Activated T-helper 1 cell treated with Interleukin-2 at 50 U/mL for 16 hours (primary cell): ENCODE data around the gene CEP19.

Source experiments
- DNase-seq: peaks from one replicate; pipeline ENCODE4 v3.0.0-alpha.2; 2020; ENCODE audit warnings: low read depth

Gene CEP19

GRCh38 chr3:196666001-196666867 lies 45.8 kb downstream of the CEP19 start:
- no peak for DNase-seq

- DNase-seq = no peak
Measured at GRCh38 chr3:196662711-196663571, 49.1 kb downstream of the CEP19 start.

DNA sequence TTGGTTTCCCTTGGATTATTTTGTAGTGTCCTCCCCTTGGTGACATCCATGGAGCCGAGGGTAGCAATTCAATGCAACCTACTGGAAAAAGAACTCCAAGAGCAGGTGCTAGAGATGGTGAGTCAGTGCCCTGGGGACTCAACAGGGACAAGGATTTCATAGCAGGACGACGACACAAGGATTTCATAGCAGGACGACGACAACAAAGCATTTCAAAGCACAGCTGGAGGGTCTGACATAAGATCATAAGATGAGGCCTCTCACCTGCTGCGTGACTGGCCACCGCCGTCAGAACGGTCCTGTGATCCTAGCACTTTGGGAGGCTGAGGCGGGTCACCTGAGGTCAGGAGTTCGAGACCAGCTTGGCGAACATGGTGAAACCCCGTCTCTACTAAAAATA lies 50.0 kb downstream of the CEP19 start:
- DNase-seq = no peak

DNA sequence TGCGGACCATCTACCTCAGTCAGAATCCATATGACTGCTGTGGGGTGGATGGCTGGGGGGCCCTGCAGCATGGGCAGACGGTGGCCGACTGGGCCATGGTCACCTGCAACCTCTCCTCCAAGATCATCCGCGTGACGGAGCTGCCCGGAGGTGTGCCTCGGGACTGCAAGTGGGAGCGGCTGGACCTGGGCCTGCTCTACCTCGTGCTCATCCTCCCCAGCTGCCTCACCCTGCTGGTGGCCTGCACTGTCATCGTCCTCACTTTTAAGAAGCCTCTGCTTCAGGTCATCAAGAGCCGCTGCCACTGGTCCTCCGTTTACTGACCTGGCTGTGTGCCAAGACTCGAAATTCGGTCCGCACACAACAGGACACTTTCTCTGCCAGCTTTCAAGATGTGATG lies 50.6 kb downstream of the CEP19 start:
- no peak for DNase-seq

- DNase-seq = no peak
Measured at GRCh38 chr3:196660381-196661166, 51.5 kb downstream of the CEP19 start.

GRCh38 chr3:196659901-196660351 lies 52.1 kb downstream of the CEP19 start:
- DNase-seq = no peak
